HUDEP-2 (cell line): ENCODE data around the gene PAH.
"Not testable (repeated sequence)": the region's sequence is repeated elsewhere in the genome, so short reads cannot be mapped to it uniquely, and the experiment has no call there.

Experiments used
- DNase-seq, 76 experiments: peaks; one replicate each; lab custom pipeline; 2025; ENCODE audit not compliant: unreplicated experiment in 76 of 76; lab: John Stamatoyannopoulos, UW

Gene PAH

DNA sequence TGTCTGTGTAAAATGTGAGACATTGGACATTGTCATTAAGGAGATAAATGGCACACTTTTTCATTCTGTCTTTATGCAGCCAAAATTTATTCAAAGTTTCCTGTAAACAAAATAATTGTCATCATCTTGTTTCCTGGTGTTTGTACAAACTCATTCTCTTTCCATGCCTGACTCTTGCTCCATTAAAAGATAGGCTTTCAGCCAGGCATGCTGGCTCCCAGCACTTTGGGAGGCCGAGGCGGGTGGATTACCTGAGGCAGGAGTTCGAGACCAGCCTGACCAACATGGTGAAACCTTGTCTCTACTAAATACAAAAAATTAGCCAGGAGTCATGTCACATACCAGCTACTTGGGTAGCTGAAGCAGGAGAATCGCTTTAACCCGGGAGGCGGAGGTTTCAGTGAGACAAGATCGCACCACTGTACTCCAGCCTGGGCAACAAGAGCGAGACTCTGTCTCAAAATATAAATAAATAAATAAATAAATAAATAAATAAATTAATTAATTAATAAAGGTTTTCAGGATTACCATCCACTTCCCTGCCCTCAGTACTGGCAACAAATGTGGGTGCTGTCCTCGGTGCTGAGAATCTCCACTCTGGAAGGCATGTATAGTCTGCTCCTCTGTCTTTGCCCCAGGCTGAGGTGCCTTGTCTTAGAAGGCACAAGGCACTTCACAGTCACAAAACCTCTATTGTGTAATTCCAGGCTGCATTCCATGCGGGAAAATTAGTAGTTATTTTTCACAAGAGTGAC is 83.2 kb downstream of the PAH start:
- DNase-seq: peak in 4 of 76 experiments; percentile 2 to 15 (median 4)

DNA sequence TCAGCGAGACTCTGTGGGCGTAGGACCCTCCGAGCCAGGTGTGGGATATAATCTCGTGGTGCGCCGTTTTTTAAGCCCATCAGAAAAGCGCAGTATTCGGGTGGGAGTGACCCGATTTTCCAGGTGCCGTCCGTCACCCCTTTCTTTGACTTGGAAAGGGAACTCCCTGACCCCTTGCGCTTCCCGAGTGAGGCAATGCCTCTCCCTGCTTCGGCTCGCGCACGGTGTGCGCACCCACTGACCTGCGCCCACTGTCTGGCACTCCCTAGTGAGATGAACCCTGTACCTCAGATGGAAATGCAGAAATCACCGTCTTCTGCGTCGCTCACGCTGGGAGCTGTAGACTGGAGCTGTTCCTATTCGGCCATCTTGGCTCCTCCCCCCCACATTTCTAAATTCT is 84.2 kb downstream of the PAH start:
- not testable (repeated sequence) for DNase-seq

DNA sequence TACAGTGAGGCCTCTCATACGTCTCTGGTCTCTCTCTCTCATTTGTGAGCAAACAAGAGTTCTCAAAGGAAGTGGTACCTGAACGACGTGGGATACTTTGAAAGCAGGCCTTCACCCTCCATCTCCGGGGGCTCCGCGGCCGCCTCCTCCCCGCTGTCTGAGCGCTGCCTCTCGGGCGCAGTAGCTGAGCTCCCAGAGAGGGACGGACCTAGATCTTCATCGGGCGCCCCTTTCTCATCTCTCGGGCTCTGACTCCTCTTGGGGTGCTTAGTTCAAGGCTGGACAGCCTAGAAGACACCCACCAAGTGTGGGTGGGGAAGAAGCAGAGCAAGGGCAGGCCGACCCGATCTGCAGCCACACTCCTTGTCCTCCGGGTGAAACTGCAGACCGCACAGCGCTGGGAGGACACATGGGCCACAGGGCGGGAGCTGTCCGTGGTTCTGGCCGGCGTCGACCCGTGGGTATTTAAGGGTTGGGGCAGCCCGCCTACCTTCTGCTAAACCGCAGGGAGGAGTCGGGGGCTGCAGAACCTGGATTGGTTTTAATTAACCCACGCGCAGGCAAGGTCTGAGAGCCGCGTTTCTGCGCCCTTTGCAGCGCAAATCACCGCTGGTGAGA is 92.7 kb downstream of the PAH start:
- DNase-seq: peak in 17 of 76 experiments; percentile 2 to 31 (median 7)

GRCh38 chr12:102821149-102821548 is 95.9 kb downstream of the PAH start:
- DNase-seq: no peak

DNA sequence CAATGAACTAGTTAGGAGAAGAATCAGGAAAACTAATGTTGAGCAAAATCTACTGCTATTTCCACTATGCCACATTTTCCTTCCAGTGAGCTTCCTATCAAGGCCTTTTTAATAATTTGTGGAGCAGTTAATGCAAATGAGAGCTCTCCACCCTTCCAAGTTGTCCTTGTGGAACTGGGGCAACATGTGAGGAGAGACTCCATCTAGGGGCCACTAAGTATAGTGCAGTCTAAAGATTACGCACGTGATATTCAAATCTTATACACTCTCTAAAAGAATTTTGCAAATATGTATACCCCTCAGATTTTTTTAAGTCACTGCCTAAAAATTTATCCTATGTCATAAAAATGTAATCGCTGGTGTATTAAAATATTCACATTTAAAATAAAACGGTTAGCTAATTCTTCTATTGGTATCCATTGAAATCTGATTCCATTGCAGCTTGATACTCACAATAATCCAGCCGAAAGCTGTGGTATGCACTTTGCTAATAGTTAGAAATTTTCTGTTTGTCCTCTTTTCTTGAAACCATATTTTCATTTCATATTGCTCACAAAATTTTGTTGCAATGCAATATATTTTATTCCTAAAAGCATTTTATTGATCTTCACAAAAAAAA is 100.1 kb downstream of the PAH start:
- peak in 2 of 76 experiments; percentile 1 to 18 for DNase-seq

DNA sequence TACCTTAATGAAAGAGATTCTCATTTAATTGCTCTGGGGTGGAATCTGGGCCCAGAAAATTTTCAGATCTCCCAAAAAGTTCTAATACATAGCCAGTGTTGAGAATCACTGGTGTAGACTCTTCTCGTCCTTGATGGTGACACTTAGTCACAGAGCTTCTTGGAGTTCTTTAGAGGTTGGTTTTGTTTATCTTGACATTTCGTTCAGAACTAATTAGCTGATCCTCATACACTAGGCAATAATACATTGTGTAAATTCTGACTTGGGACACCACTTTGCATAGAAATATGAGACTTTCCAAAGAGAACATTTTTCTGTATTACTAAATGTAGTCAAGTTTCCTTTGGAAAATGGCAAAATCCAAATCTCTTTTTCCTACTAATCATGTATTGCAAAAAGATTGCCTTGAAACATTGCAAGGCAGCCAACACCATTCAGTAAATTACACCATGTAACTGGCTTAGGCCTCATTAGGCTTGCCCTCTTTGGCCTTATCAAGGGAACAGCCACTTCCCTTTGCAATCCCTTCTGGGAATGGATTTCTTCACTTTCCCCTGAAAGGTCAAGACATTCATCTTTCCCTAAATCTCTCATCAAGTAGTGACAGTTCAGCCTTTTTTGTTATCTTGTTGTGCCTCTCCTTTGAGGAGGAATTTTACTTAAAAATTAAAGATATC is 102.2 kb downstream of the PAH start:
- no peak for DNase-seq

DNA sequence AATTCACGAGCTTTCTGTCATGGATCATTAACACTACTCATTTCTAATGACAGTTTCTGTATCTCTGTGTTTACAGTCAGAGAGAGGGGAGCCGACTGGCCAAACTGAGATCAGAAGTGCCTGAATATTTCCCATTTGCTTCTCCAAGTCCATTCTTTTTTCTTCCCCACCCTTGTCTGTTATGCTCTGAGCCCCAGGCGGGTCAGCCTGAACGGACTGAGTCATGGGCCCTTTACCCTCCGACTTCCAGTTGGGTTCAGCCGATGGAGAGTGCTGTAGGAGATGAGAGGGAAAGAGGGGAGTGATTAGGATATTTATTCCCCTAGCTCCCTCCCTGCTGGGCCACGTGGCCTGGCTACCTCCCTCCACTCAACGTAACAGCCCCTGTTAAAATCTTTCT is 104.7 kb downstream of the PAH start:
- DNase-seq: no peak

DNA sequence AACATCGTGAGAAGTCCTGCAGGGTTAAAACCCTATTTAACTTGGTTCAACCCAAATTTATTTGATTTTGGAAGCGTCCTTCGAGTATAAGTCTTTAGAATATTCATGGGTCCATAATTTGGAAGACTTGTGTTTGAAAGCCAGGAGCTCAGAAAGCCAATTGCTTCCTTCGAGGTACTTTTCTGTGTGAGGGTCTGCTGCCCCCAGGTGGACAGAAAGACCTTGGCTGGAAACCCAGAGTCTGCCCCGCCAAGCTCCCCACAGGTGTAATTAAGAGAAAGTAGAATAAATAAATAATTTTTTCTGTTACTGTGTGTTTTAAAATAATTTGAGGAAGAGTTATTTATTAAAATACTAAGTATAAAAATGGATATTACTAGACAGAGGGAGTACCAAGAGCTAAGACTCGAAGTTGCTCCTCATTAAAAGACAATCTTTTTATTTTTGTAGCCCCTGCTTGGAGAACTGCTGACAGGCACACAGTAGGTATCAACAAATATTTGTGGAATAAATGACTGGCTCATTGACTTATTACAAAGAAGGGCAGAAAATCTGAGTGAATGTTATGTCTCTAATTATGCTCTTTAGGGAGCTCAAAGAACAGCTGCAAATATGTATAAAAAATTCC is 105.8 kb downstream of the PAH start:
- DNase-seq: peak in 5 of 76 experiments; percentile 2 to 20 (median 5)

DNA sequence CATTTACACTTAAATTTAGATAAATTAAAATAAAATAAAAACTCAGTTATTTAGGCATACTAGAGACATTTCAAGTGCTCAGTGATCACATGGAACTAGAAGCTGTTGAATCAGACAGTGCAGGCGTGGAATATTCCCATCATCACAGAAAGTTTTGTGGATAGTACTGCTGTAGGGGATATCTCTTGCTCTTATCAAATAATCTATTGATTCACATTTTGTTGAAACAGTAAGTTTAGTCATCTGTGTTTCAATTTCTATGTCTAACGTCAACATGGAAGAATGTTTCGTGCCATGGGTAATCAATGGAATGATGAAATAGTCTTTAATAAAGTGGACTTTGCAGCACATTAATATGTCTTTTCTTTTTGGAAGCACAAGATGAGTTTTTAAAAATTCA is 108.6 kb downstream of the PAH start:
- no peak for DNase-seq

- no peak for DNase-seq
These were observed 110.5 kb downstream of the PAH start for GRCh38 chr12:102806592-102806991.

GRCh38 chr12:102806110-102806509 is 110.9 kb downstream of the PAH start:
- no peak for DNase-seq

GRCh38 chr12:102800565-102800964 is 116.5 kb downstream of the PAH start:
- DNase-seq: no peak

- no peak for DNase-seq
These were observed 117.8 kb downstream of the PAH start for GRCh38 chr12:102799229-102799628.

DNA sequence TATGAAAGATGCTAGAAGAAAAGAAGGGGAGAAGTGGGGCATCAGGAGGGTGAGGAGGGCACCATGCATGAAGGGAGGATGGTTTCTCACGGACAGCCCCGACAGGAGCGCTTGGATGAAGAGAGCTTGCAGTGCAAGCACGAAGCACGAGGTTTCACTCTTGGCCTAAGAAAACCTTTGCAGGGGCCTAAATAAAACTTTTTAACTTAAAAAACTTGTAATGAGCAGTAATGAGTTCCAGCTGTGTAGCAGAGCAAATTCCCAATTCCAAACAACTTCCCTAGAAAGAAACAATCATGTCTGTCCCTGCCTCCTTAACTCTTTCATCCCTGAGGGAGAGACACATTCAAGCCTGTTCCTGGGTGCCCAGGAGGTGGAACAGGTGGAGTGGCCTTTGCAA is 119.5 kb downstream of the PAH start:
- no peak for DNase-seq

DNA sequence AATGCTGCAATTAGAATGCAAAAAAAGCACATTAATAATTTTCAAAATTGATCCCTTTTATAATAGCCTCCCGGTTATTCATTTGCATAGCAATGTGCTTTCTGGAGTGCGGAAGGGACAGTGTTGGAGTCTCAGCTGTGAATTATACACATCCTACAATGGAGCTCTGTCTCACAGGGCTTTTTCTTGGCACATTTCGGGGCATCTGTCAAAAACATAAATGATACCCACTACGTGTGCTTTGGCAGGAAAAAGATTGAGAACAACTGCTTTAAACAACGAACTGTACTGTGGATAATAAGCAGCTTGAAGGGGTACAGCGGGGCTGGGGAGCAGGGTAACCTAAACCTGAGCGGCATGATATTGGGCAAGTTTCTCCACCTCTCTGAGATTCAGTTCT is 123.1 kb downstream of the PAH start:
- no peak for DNase-seq
